Measurements from ENCODE around the gene ZNF638.

DNA sequence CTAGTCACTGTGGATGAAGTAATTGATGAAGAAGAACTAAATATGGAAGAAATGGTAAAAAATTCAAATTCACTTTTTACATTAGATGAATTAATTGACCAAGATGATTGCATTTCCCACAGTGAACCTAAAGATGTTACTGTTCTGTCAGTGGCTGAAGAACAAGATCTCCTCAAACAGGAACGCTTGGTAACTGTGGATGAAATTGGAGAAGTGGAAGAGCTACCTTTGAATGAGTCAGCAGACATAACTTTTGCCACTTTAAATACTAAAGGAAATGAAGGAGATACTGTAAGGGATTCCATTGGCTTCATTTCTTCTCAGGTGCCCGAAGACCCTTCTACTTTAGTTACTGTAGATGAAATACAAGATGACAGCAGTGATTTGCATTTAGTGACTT, 95.1 kb downstream of the ZNF638 start:
- no peak for TF ChIP-seq POLR2A (IDR thresholded peaks at IDR 0.05)
- TF ChIP-seq, protein P1, sequence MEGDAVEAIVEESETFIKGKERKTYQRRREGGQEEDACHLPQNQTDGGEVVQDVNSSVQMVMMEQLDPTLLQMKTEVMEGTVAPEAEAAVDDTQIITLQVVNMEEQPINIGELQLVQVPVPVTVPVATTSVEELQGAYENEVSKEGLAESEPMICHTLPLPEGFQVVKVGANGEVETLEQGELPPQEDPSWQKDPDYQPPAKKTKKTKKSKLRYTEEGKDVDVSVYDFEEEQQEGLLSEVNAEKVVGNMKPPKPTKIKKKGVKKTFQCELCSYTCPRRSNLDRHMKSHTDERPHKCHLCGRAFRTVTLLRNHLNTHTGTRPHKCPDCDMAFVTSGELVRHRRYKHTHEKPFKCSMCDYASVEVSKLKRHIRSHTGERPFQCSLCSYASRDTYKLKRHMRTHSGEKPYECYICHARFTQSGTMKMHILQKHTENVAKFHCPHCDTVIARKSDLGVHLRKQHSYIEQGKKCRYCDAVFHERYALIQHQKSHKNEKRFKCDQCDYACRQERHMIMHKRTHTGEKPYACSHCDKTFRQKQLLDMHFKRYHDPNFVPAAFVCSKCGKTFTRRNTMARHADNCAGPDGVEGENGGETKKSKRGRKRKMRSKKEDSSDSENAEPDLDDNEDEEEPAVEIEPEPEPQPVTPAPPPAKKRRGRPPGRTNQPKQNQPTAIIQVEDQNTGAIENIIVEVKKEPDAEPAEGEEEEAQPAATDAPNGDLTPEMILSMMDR (IDR thresholded peaks at IDR 0.05): no peak

All from thyroid gland (tissue), 4 donors.